GM10248 (cell line): Measurements from ENCODE around the gene CEP162.
"Not testable (repeated sequence)": the region's sequence is repeated elsewhere in the genome, so short reads cannot be mapped to it uniquely, and the experiment has no call there.

Source experiments
- CTCF ChIA-PET: fragments of 300-600 bp; sonication (Branson Sonifier 250); formaldehyde crosslinking; extraction: SDS; loops from one replicate; lab custom pipeline; 2021; ENCODE audit warnings: antibody characterized with exemption; lab: Yijun Ruan, JAX
- POLR2A ChIA-PET: fragments of 350-650 bp; sonication (Branson Sonifier 250); formaldehyde crosslinking; extraction: SDS; loops from one replicate; lab custom pipeline; 2020; ENCODE audit warnings: antibody characterized with exemption; lab: Yijun Ruan, JAX
- DNase-seq: peaks from one replicate; pipeline ENCODE4 v3.0.0; 2012; ENCODE audit errors: extremely low spot score
- CTCF ChIP-seq: IDR thresholded peaks from 2 replicates; pipeline ENCODE4 v1.5.1; 2012; ENCODE audit warnings: mild to moderate bottlenecking, low read depth; ENCODE audit errors: extremely low read depth, missing control alignments, control extremely low read depth

Gene CEP162

GRCh38 chr6:84139311-84139710, 88.1 kb downstream of the CEP162 start:
- no peak for TF ChIP-seq CTCF
- CTCF ChIA-PET = interaction anchor here (1.3 to 3.2 kb wide), 4 partner anchors 10 to 280 kb away, joined by 3 to 10 read pairs (median 4); partner anchors contain the start of gene CYB5R4
- no peak for DNase-seq
- POLR2A ChIA-PET = no interaction called here

GRCh38 chr6:84137989-84138575, 89.4 kb downstream of the CEP162 start:
- CTCF ChIA-PET = interaction anchor here (1.4 to 3.2 kb wide), 3 partner anchors 8 to 22 kb away, joined by 4 to 10 read pairs (median 5); no protein-coding TSS in a partner anchor
- no peak for TF ChIP-seq CTCF
- DNase-seq = no peak
- POLR2A ChIA-PET = no interaction called here

- POLR2A ChIA-PET = no interaction called here
- TF ChIP-seq CTCF = no peak
- no peak for DNase-seq
- CTCF ChIA-PET = no interaction called here
Observed at GRCh38 chr6:84137051-84137375, 90.4 kb downstream of the CEP162 start.

GRCh38 chr6:84136364-84137050, 90.9 kb downstream of the CEP162 start:
- no peak for DNase-seq
- CTCF ChIA-PET = no interaction called here
- POLR2A ChIA-PET = no interaction called here
- TF ChIP-seq CTCF = no peak

- TF ChIP-seq CTCF = no peak
- POLR2A ChIA-PET = no interaction called here
- CTCF ChIA-PET = no interaction called here
- no peak for DNase-seq
Observed at GRCh38 chr6:84135291-84135690, 92.2 kb downstream of the CEP162 start.

GRCh38 chr6:84133385-84133784, 94.1 kb downstream of the CEP162 start:
- POLR2A ChIA-PET, DNase-seq: not testable (repeated sequence)
- CTCF ChIA-PET = interaction anchor here (2.1 kb wide), 1 partner anchor 12 kb away, joined by 4 read pairs; no protein-coding TSS in a partner anchor

GRCh38 chr6:84129588-84129987, 97.9 kb downstream of the CEP162 start:
- POLR2A ChIA-PET, DNase-seq: not testable (repeated sequence)
- CTCF ChIA-PET = interaction anchor here (1.0 kb wide), 1 partner anchor 9 kb away, joined by 5 read pairs; no protein-coding TSS in a partner anchor

GRCh38 chr6:84123186-84123585, 104.3 kb downstream of the CEP162 start:
- ChIA-PET POLR2A (no interaction called here), CTCF (no interaction called here)
- no peak for DNase-seq
- TF ChIP-seq CTCF = no peak
